NCI-H1436 treated with DMSO at 0.1 percent for 48 hours (cell line): ENCODE data around the gene ELOA.
"Not testable (repeated sequence)": the region's sequence is repeated elsewhere in the genome, so short reads cannot be mapped to it uniquely, and the experiment has no call there.

ENCODE experiments used
- DNase-seq: peaks from one replicate; lab custom pipeline; 2025; lab: John Stamatoyannopoulos, UW

Gene ELOA

DNA sequence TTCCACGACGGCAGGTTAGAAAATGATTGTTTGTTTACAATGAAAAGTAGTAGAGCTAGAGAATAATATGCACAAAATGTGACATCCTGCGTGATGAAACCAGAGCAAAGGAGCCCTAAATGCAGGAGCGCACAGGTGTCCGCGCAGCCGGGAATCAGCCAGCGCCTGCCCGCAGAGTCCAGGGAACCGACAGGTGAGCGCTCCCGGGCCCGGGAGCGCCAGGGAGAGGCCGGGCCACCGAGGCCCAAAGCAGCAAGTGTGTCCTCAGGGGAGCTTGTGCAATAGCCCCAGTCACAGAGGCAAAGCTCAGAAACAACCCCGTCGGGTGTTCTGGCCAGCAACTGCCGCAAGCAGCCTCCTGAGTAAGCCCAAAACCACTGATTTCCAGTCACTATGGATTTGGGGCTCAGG lies 58.1 kb downstream of the ELOA start:
- no peak for DNase-seq

DNA sequence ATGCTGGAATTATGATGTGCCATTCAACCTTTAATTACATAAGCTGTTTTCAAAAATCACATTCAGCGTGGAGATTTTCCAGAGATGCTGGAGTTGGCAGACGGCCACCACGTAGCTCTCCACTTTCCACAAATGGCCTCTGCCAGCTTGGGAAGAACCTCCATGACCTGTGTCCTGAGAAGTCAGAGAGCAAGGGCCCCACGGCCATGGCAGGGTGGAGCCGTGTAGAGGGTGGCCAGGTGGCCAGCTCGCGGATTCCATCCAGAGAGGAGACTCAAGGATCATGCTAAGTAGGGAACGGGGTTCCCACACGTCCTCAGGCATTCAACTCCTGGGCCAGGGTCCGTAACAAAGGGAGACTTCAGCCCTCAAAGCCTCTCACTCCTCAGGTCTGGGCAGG lies 58.6 kb downstream of the ELOA start:
- no peak for DNase-seq

DNA sequence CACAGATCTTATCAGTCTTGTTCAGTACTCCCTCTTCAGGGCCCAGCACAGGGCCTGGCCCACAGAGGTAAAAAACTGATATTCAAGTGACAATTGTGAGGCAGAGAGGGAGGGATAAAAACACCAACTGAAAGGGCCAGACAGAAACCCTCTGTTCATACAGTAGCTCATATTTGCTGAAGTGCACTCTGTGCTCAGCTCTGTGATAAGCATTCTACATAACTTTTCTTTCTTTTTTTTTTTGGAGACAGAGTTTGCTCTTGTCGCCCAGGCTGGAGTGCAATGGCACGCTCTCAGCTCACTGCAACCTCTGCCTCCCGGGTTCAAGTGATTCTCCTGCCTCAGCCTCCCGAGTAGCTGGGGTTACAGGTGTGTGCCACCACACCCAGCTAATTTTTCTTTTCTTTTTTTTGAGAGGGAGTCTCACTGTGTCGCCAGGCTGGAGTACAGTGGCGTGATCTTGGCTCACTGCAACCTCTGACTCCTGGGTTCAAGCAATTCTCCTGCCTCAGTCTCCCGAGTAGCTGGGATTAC lies 59.6 kb downstream of the ELOA start:
- DNase-seq: not testable (repeated sequence)

DNA sequence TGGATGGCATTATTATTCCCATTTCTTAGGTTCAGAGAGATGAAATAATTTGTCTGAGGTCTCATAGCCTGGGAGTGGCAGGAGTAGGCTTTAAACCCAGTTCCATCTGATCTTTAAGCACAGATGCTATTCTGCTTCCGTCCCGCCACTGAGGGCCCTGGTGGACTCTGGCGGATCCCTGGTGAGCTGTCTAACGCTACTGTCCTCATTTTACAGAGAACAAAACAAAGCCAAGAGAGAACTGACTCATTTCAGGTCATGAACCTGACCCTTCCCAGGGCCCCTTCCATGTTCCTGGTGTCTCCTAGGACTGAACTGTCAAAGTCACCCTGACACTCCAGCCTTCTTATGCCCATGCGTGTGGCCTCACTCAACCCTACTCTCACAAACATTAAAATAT lies 60.4 kb downstream of the ELOA start:
- DNase-seq: no peak

DNA sequence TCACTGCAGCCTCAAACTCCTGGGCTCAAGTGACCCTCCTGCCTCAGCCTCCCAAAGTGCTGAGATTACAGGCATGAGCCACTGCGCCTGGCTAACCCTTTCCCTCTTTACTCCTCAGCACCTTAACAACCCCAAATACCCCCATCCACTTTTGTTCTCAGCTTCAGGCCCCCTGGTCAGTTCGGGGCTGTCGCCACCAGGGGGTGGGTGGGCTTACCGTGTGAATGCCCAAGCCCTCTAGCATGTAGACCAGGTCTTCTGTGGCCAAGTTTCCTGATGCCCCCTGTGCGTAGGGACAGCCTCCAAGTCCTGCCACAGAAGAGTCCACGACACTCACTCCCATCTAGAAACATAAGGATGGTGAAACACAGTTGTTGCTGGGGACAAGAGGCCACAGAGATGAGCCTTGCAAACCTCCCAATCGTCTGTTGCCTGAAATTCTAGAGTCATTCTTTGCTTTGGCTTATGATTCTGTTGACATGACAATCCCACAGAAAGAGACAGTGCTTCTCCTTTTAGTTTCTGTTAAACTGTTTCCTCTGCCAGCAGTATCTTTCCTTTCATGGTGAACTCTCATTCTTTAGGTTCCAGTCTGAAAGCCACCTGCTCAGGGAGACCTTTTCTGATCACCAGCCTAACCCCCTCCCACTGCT lies 61.0 kb downstream of the ELOA start:
- DNase-seq: no peak

DNA sequence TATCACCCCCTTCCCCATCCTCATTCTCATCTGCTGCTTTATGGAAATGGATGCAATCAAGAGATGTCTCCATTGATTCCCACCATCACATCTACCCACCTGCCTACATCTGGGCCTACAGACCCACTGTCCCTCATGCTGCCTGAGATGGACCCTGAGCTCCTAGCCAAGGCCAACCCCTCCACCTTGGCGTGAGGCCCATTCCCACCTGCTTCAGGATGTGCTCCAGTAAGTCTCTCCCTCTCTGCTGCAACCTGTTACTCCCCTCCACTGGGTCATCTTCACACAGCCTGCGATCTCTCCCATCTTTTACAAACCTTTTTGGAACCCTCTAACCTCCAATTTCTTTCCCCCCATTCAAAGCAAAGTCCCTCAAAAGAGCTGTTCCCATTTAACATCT lies 61.8 kb downstream of the ELOA start:
- no peak for DNase-seq

DNA sequence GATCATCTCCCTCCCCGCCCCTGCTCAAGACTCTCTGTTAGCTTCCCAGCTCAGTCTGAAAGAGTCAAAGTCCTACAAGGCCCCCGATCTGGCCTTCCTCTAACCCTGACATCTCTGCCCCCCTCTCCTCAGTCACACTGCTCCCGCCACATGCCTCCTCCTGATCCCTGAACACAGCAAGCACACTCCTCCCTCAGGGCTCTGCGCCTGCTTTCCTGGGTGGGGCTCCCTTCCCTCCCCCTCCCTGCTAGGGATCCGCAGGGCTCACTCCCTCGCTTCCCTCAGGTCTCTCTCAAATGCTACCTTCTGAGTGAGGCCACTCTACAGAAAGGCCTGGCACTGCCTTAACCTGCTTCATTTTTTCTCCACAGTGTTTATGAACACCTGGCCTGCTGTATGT lies 63.0 kb downstream of the ELOA start:
- no peak for DNase-seq

DNA sequence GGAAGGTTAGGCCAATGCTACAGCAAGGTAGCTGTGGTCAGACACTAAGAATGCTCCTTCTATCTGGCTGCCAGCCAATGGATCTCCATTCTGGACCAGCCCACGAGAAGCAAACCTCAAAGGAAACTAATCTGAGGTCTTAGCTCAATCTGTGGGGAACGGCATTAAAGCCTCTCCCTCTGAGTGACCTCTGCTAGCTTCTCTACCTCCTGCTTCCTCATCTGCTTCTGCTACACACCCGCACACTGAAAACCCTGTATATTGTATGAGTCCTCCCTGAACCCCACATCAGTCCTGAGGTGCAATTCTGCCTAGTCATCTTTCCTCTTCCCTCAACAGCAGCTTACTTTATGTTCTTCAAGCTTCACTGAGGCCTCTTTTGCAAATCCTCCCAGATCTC lies 64.2 kb downstream of the ELOA start:
- DNase-seq: no peak

DNA sequence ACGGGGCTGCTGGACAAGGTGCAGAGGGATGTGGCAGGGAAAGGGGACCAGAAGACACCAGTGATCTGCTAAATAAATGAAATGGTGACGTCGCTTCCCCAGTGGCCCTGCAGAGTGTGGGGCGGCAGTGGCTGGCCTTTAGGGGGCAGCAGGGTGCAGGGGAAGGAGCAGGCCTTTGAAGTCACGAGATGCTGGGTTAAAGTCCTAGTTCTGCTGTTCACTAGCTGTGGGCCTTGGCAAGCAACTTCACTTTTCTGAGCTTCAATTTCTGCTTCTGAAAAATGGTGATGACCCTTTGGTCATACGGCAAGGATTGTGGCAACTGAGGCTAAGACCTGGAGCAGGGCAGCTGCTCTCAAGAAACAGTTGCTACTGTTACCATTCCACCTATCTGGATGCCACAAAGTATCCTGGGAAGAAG lies 66.5 kb downstream of the ELOA start:
- no peak for DNase-seq

DNA sequence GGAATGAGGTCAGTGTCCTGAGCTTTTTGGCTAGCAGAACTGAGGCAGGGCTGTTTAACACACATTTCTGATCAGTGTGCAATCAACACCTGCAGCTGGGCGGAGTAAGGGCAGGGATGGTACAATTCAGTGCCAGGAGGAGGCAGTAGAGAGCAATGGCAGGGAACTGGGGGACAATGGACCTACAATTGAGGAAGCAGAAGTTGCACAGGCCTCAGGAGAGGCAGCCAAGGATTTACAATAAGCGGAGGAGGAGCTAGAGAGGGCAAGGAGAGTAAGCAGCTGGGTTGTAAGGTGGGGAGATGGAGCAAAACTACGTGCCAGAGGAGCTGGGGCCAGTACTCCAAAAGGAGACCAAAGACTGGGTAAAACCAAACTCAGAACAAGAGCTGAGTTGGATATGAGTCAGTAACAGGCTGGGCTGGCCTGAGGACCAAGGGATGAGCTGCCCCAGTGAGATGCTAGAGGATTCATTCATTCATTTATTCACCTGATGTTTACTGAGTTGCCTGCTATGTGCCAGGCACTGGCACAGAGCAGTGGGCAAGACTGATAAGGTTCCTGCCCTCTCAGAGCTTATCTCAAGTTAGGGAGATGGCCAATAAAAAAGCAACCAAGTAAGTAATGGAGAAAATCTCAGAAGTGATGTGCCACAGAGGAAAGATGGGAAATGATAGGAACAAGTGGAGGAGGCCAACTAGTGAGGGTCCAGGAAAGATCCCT lies 67.7 kb downstream of the ELOA start:
- DNase-seq: no peak
